ENCODE results near the gene NAV3. TPM values are rescaled to one million over a fixed set of nuclear protein-coding genes. Genes with fewer than 3 reads are reported as not detected.
A peak's percentile ranks its signal among the peaks of the same experiment; 100 is the strongest.

NAV3 gene
- total RNA-seq, 6 donors from 2014 or later, result 3.5 to 24.1 (median 8.6) TPM

GRCh38 chr12:78018939-78019338 lies 188.2 kb downstream of the NAV3 start:
- no peaks in the 10 kb centered on the region for H3K4me1 ChIP-seq
- DNase-seq, result no peak
- WGBS, 2 donors, result 62 to 66% methylated on average over 3 of the region's 3 CpGs
- no peaks in the 10 kb centered on the region for H3K27me3 ChIP-seq
- no peak for ATAC-seq (ENCODE audit: low FRiP score in 2 of 2)
- no peak overlapping the region for H3K4me3 ChIP-seq
- H3K27ac ChIP-seq, result peak overlapping the region in 1 of 4 donors; percentile 24
- no peaks in the 10 kb centered on the region for H3K9me3 ChIP-seq
- H3K36me3 ChIP-seq, result no peaks in the 10 kb centered on the region
- TF ChIP-seq EP300 (IDR thresholded peaks at IDR 0.05), result no peak
- TF ChIP-seq POLR2AphosphoS5 (IDR thresholded peaks at IDR 0.05), result no peak
- no peak for TF ChIP-seq CTCF (IDR thresholded peaks at IDR 0.05)
- no peak for TF ChIP-seq POLR2A (IDR thresholded peaks at IDR 0.05)

- TF ChIP-seq CTCF (IDR thresholded peaks at IDR 0.05), result no peak
- TF ChIP-seq POLR2A (IDR thresholded peaks at IDR 0.05), result no peak
- no peak for TF ChIP-seq EP300 (IDR thresholded peaks at IDR 0.05)
- no peak for TF ChIP-seq POLR2AphosphoS5 (IDR thresholded peaks at IDR 0.05)
- no peak overlapping the region for H3K27ac ChIP-seq
- no peaks in the 10 kb centered on the region for H3K9me3 ChIP-seq
- 64% methylated on average over 1 of the region's 1 CpG for WGBS, 2 donors
- H3K36me3 ChIP-seq, result no peaks in the 10 kb centered on the region
- peaks cover 0 to 1% (median 0%) of the 10 kb centered on the region in 4 donors for H3K4me1 ChIP-seq
- H3K27me3 ChIP-seq, result no peaks in the 10 kb centered on the region
- ATAC-seq (ENCODE audit: low FRiP score in 2 of 2) (no peak), DNase-seq (no peak)
- no peak overlapping the region for H3K4me3 ChIP-seq
Measured at GRCh38 chr12:78028426-78028825, 197.7 kb downstream of the NAV3 start.

GRCh38 chr12:78034025-78034424 lies 203.3 kb downstream of the NAV3 start:
- TF ChIP-seq POLR2AphosphoS5 (IDR thresholded peaks at IDR 0.05), result peak; percentile 35 to 57
- TF ChIP-seq POLR2A (IDR thresholded peaks at IDR 0.05), result no peak
- TF ChIP-seq CTCF (IDR thresholded peaks at IDR 0.05), result no peak
- TF ChIP-seq EP300 (IDR thresholded peaks at IDR 0.05), result no peak
- no peaks in the 10 kb centered on the region for H3K36me3 ChIP-seq
- WGBS, 2 donors, result 34 to 38% methylated on average over 4 of the region's 4 CpGs
- H3K27ac ChIP-seq, result peak overlapping the region in 2 of 4 donors; percentile 59 to 60
- DNase-seq (no peak), ATAC-seq (ENCODE audit: low FRiP score in 2 of 2) (peak in 1 of 2 donors; percentile 75)
- no peaks in the 10 kb centered on the region for H3K9me3 ChIP-seq
- no peak overlapping the region for H3K4me3 ChIP-seq
- no peaks in the 10 kb centered on the region for H3K27me3 ChIP-seq
- peaks cover 0 to 4% (median 2%) of the 10 kb centered on the region in 4 donors for H3K4me1 ChIP-seq

GRCh38 chr12:78035901-78036606 lies 205.4 kb downstream of the NAV3 start:
- H3K4me1 ChIP-seq, result peaks cover 0 to 4% (median 2%) of the 10 kb centered on the region in 4 donors
- ATAC-seq (ENCODE audit: low FRiP score in 2 of 2), result peak in 1 of 2 donors; percentile 29
- no peak overlapping the region for H3K27ac ChIP-seq
- H3K9me3 ChIP-seq, result no peaks in the 10 kb centered on the region
- no peaks in the 10 kb centered on the region for H3K36me3 ChIP-seq
- DNase-seq, result no peak
- no peak for TF ChIP-seq POLR2A (IDR thresholded peaks at IDR 0.05)
- TF ChIP-seq EP300 (IDR thresholded peaks at IDR 0.05), result no peak
- TF ChIP-seq CTCF (IDR thresholded peaks at IDR 0.05), result no peak
- TF ChIP-seq POLR2AphosphoS5 (IDR thresholded peaks at IDR 0.05), result no peak
- WGBS, 2 donors, result 58 to 63% methylated on average over 14 of the region's 14 CpGs
- H3K4me3 ChIP-seq, result peak overlapping the region in 2 of 4 donors; percentile 14 to 15
- H3K27me3 ChIP-seq, result no peaks in the 10 kb centered on the region

- Histone ChIP-seq H3K36me3 (no peaks in the 10 kb centered on the region), H3K4me1 (peaks cover 0 to 4% (median 2%) of the 10 kb centered on the region in 4 donors), H3K27ac (peak overlapping the region in 1 of 4 donors; percentile 14), H3K4me3 (peak overlapping the region in 2 of 4 donors; percentile 14 to 26), H3K9me3 (no peaks in the 10 kb centered on the region), H3K27me3 (no peaks in the 10 kb centered on the region)
- TF ChIP-seq CTCF (IDR thresholded peaks at IDR 0.05) (no peak), POLR2A (IDR thresholded peaks at IDR 0.05) (no peak), EP300 (IDR thresholded peaks at IDR 0.05) (no peak), POLR2AphosphoS5 (IDR thresholded peaks at IDR 0.05) (no peak)
- ATAC-seq (ENCODE audit: low FRiP score in 2 of 2) (no peak), DNase-seq (no peak)
- 88 to 98% methylated on average over 8 of the region's 8 CpGs for WGBS, 2 donors
Measured at GRCh38 chr12:78036874-78037273, 206.2 kb downstream of the NAV3 start.
